H1 (cell line): ENCODE data around the gene SLC37A2.

Source experiments
- CTBP2 ChIP-seq: IDR thresholded peaks from 2 replicates; pipeline ENCODE4 v1.7.0; 2011; ENCODE audit warnings: borderline replicate concordance, mild to moderate bottlenecking, moderate library complexity, mixed read lengths, low read length; ENCODE audit not compliant: insufficient read depth, insufficient read length
- EZH2 ChIP-seq: fragments of 200-600 bp; sonication (generic); IDR thresholded peaks from 2 replicates; pipeline ENCODE4 v1.7.1; 2012; ENCODE audit warnings: low read depth, mild to moderate bottlenecking, moderate library complexity, low read length, inconsistent platforms; ENCODE audit not compliant: severe bottlenecking
- GABPA ChIP-seq: IDR thresholded peaks from 2 replicates; pipeline ENCODE4 v1.6.1; 2011; ENCODE audit warnings: mild to moderate bottlenecking, low read length, moderate library complexity, borderline replicate concordance; ENCODE audit not compliant: insufficient read depth
- POLR2A ChIP-seq, 2 experiments: IDR thresholded peaks; 1 replicate in 1 of 2; 2 replicates in 1 of 2; pipeline ENCODE4 v1.6.1; 2011; ENCODE audit warnings: low read depth in 2 of 2, low read length in 2 of 2, mild to moderate bottlenecking in 2 of 2; ENCODE audit errors: control extremely low read depth in 1 of 2
- POLR2AphosphoS5 ChIP-seq: IDR thresholded peaks from 2 replicates; pipeline ENCODE4 v1.6.1; 2011; ENCODE audit warnings: low read depth, low read length
- RXRA ChIP-seq: IDR thresholded peaks from 2 replicates; pipeline ENCODE4 v1.6.1; 2011; ENCODE audit warnings: low read depth, mild to moderate bottlenecking, low read length, moderate library complexity; ENCODE audit not compliant: insufficient read depth
- SIN3A ChIP-seq, 2 experiments: IDR thresholded peaks in 1 of 2; conservative IDR thresholded peaks in 1 of 2; 2 replicates each; pipeline ENCODE4 v1.6.1; 2011 to 2012; ENCODE audit warnings: low read length in 2 of 2, improper control_type of control experiment in 1 of 2, low read depth in 1 of 2, mild to moderate bottlenecking in 1 of 2
- SP4 ChIP-seq: IDR thresholded peaks from 2 replicates; pipeline ENCODE4 v1.6.1; 2012; ENCODE audit warnings: low read length, inconsistent platforms
- SRF ChIP-seq: IDR thresholded peaks from 2 replicates; pipeline ENCODE4 v1.6.1; 2011; ENCODE audit warnings: mild to moderate bottlenecking, low read depth, low read length, moderate library complexity
- TAF1 ChIP-seq: IDR thresholded peaks from 2 replicates; pipeline ENCODE4 v1.6.1; 2011; ENCODE audit warnings: mild to moderate bottlenecking, low read depth, low read length
- TBP ChIP-seq: IDR thresholded peaks from 2 replicates; pipeline ENCODE4 v1.6.1; 2011; ENCODE audit warnings: low read depth, low read length, improper control_type of control experiment
- USF2 ChIP-seq: IDR thresholded peaks from 2 replicates; pipeline ENCODE4 v1.6.1; 2011; ENCODE audit warnings: low read length, improper control_type of control experiment
- TF ChIP-seq, protein P1 (sequence below), 3 experiments: IDR thresholded peaks; 1 replicate in 2 of 3; 2 replicates in 1 of 3; pipeline versions ENCODE4 v1.5.1 to v1.6.1; 2011; ENCODE audit warnings: low read length in 3 of 3, mild to moderate bottlenecking in 3 of 3, inconsistent platforms in 2 of 3, low read depth in 1 of 3, moderate library complexity in 1 of 3; ENCODE audit not compliant: insufficient read depth in 1 of 3; ENCODE audit errors: control extremely low read depth in 1 of 3

DNA sequence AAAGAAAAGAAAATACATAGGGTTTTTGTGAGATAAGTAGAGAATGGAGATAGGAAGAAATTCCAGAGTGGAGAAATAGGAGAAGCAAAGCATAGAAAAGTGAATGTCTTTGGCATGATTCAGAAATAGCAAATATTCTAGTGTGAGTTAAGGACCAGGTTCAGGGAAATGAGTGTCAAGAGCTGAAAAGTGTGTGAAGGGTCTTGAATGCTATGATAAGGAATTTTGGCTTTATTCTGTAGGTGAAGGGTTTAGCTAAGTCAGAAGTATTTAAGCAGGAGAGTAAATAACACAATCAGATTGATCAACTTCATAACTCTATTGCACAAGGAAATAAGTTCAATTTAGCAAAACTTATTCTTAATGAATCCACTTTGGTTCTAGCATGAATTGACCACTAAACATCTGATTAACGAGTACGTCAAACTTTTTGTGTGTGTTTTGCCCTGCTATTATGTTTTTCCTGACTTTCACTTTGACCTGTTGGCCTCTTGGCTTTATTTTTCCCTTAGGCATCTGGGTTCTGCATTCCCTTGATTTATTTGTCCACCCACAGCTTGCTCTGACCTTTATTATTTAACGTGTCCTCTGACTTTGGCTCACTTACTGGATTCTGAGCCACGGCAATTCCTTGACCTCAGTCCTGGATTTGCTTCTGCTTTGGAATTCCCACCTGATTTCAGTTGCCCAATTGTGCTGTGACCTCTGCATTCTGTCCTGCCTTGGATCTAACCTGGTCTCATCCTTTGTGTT, 60.3 kb downstream of the SLC37A2 start:
- TF ChIP-seq, protein P1, sequence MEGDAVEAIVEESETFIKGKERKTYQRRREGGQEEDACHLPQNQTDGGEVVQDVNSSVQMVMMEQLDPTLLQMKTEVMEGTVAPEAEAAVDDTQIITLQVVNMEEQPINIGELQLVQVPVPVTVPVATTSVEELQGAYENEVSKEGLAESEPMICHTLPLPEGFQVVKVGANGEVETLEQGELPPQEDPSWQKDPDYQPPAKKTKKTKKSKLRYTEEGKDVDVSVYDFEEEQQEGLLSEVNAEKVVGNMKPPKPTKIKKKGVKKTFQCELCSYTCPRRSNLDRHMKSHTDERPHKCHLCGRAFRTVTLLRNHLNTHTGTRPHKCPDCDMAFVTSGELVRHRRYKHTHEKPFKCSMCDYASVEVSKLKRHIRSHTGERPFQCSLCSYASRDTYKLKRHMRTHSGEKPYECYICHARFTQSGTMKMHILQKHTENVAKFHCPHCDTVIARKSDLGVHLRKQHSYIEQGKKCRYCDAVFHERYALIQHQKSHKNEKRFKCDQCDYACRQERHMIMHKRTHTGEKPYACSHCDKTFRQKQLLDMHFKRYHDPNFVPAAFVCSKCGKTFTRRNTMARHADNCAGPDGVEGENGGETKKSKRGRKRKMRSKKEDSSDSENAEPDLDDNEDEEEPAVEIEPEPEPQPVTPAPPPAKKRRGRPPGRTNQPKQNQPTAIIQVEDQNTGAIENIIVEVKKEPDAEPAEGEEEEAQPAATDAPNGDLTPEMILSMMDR (IDR thresholded peaks at IDR 0.05; ENCODE audit: control extremely low read depth in 1 of 3, insufficient read depth in 1 of 3, low read depth in 1 of 3, low read length in 3 of 3): no peak
- TF ChIP-seq RXRA: no peak
- no peak for TF ChIP-seq USF2
- TF ChIP-seq SIN3A (conservative IDR thresholded peaks at IDR 0.05 in 1 of 2, IDR thresholded peaks at IDR 0.05 in 1 of 2; ENCODE audit: low read depth in 1 of 2, low read length in 2 of 2): no peak
- no peak for TF ChIP-seq POLR2AphosphoS5
- no peak for TF ChIP-seq EZH2
- TF ChIP-seq TAF1: no peak
- no peak for TF ChIP-seq SRF
- no peak for TF ChIP-seq GABPA
- no peak for TF ChIP-seq CTBP2
- TF ChIP-seq POLR2A (IDR thresholded peaks at IDR 0.05; ENCODE audit: control extremely low read depth in 1 of 2, low read depth in 2 of 2, low read length in 2 of 2): no peak
- TF ChIP-seq SP4: no peak
- no peak for TF ChIP-seq TBP
